ENCODE results near the gene PRSS12.
A peak's percentile ranks its signal among the peaks of the same experiment; 100 is the strongest.

The PRSS12 gene

DNA sequence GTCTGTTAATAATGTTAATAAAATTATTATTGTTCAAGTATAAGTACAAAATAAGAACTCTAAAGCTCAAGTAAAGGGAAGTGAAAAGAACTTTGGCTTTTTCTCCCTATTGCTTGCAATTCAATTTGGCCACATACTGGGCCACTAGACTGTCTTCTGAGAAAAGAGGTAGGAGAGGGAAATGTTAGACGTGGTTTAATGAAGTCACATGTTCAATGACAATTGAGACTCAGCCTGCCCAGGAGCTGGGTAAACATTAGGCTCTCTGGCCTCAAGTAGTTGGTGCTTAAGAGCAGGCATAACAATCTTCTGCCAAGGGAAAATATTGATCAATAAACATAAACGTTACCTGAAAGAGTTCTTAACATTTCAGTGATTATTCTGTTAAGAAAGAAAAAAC lies 15.1 kb upstream of the PRSS12 start:
- TF ChIP-seq POLR2AphosphoS5 (IDR thresholded peaks at IDR 0.05; ENCODE audit: low read depth), result no peak
- TF ChIP-seq SPI1 (IDR thresholded peaks at IDR 0.05; ENCODE audit: borderline replicate concordance, low read depth), result no peak
- TF ChIP-seq, protein P1, sequence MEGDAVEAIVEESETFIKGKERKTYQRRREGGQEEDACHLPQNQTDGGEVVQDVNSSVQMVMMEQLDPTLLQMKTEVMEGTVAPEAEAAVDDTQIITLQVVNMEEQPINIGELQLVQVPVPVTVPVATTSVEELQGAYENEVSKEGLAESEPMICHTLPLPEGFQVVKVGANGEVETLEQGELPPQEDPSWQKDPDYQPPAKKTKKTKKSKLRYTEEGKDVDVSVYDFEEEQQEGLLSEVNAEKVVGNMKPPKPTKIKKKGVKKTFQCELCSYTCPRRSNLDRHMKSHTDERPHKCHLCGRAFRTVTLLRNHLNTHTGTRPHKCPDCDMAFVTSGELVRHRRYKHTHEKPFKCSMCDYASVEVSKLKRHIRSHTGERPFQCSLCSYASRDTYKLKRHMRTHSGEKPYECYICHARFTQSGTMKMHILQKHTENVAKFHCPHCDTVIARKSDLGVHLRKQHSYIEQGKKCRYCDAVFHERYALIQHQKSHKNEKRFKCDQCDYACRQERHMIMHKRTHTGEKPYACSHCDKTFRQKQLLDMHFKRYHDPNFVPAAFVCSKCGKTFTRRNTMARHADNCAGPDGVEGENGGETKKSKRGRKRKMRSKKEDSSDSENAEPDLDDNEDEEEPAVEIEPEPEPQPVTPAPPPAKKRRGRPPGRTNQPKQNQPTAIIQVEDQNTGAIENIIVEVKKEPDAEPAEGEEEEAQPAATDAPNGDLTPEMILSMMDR (IDR thresholded peaks at IDR 0.05; ENCODE audit: insufficient read depth, low read length), result no peak
- Histone ChIP-seq H3K27me3 (ENCODE audit: insufficient read depth, poor library complexity, severe bottlenecking) (no peaks in the 10 kb centered on the region), H3K4me3 (replicated peaks; ENCODE audit: insufficient read depth, low read length) (no peak overlapping the region), H3K27ac (replicated peaks) (no peak overlapping the region)
- peak in 1 of 2 experiments; percentile 7 for DNase-seq (ENCODE audit: low read depth in 1 of 2, low spot score in 1 of 2)

DNA sequence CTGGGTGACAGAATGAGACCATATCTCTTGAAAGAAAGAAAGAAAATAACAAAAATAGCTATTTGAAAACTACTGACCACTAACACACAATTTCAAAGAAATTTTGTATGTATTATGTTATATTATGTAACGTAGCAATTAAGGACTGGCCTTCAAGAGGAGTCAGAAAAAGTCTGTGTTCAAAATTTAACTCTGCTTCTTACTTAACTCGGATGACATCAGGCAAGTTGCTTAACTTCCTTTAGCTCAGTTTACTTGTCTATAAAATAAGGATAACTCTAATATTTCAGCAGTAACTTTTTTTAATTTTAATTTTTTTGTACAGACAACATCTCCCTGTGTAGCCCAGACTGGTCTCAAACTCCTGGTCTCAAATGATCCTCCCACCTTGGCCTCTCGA lies 14.6 kb upstream of the PRSS12 start:
- TF ChIP-seq POLR2AphosphoS5 (IDR thresholded peaks at IDR 0.05; ENCODE audit: low read depth), result no peak
- TF ChIP-seq, protein P2, sequence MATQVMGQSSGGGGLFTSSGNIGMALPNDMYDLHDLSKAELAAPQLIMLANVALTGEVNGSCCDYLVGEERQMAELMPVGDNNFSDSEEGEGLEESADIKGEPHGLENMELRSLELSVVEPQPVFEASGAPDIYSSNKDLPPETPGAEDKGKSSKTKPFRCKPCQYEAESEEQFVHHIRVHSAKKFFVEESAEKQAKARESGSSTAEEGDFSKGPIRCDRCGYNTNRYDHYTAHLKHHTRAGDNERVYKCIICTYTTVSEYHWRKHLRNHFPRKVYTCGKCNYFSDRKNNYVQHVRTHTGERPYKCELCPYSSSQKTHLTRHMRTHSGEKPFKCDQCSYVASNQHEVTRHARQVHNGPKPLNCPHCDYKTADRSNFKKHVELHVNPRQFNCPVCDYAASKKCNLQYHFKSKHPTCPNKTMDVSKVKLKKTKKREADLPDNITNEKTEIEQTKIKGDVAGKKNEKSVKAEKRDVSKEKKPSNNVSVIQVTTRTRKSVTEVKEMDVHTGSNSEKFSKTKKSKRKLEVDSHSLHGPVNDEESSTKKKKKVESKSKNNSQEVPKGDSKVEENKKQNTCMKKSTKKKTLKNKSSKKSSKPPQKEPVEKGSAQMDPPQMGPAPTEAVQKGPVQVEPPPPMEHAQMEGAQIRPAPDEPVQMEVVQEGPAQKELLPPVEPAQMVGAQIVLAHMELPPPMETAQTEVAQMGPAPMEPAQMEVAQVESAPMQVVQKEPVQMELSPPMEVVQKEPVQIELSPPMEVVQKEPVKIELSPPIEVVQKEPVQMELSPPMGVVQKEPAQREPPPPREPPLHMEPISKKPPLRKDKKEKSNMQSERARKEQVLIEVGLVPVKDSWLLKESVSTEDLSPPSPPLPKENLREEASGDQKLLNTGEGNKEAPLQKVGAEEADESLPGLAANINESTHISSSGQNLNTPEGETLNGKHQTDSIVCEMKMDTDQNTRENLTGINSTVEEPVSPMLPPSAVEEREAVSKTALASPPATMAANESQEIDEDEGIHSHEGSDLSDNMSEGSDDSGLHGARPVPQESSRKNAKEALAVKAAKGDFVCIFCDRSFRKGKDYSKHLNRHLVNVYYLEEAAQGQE (IDR thresholded peaks at IDR 0.05; ENCODE audit: insufficient replicate concordance, low read depth), result no peak
- TF ChIP-seq, protein P1 (IDR thresholded peaks at IDR 0.05; ENCODE audit: insufficient read depth, low read length), result no peak
- no peak for DNase-seq (ENCODE audit: low read depth in 1 of 2, low spot score in 1 of 2)
- Histone ChIP-seq H3K27ac (replicated peaks) (no peak overlapping the region), H3K4me3 (replicated peaks; ENCODE audit: insufficient read depth, low read length) (no peak overlapping the region), H3K27me3 (ENCODE audit: insufficient read depth, poor library complexity, severe bottlenecking) (no peaks in the 10 kb centered on the region)

DNA sequence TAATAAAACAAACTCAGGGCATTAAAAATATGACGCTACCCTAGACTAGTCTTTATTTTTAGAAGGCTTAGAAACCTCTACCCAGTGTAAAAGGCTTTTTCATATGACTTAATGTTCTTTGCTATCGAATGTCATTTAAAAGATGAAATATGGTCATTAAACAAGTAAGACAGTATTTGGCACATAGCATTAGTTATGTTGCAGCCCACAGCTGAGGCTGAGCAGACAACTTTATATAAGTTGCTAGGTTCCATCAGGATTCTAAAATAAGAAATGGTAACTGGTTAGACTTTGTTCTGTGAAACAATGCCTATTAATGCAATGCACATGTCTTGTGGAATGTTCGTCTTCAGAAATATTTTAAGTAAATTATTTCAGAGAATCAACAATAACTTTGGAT lies 10.4 kb upstream of the PRSS12 start:
- Histone ChIP-seq H3K4me3 (replicated peaks; ENCODE audit: insufficient read depth, low read length) (no peak overlapping the region), H3K27ac (replicated peaks) (no peak overlapping the region), H3K27me3 (ENCODE audit: insufficient read depth, poor library complexity, severe bottlenecking) (no peaks in the 10 kb centered on the region)
- DNase-seq (ENCODE audit: low read depth in 1 of 2, low spot score in 1 of 2), result no peak
- TF ChIP-seq, protein P1 (IDR thresholded peaks at IDR 0.05; ENCODE audit: insufficient read depth, low read length), result no peak
- TF ChIP-seq POLR2AphosphoS5 (IDR thresholded peaks at IDR 0.05; ENCODE audit: low read depth) (no peak), GABPA (IDR thresholded peaks at IDR 0.05; ENCODE audit: low read depth) (no peak), SPI1 (IDR thresholded peaks at IDR 0.05; ENCODE audit: borderline replicate concordance, low read depth) (no peak)
- TF ChIP-seq, protein P2 (IDR thresholded peaks at IDR 0.05; ENCODE audit: insufficient replicate concordance, low read depth), result no peak

DNA sequence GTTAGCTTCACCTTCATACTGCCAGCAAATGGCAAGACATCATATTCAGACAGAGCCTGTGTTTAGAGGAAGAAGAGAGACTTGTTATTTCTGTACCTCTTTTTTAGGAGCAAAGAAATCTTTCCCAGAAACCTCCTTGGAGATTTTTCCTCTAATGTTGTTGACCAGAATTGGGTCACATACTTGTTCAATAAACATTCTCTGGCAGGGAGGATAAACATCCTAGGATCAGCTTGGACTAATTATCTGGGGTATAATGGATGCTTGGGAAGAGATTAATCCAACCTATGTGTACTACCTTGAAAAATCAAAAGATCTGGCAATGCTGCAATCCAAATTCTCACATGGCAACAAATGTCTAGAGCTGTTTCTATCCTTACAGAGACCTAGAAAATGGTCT lies 8.4 kb upstream of the PRSS12 start:
- TF ChIP-seq SPI1 (IDR thresholded peaks at IDR 0.05; ENCODE audit: borderline replicate concordance, low read depth) (no peak), POLR2AphosphoS5 (IDR thresholded peaks at IDR 0.05; ENCODE audit: low read depth) (no peak), GABPA (IDR thresholded peaks at IDR 0.05; ENCODE audit: low read depth) (no peak)
- TF ChIP-seq, protein P1 (IDR thresholded peaks at IDR 0.05; ENCODE audit: insufficient read depth, low read length), result no peak
- TF ChIP-seq, protein P2 (IDR thresholded peaks at IDR 0.05; ENCODE audit: insufficient replicate concordance, low read depth), result no peak
- no peak for DNase-seq (ENCODE audit: low read depth in 1 of 2, low spot score in 1 of 2)
- H3K27ac ChIP-seq (replicated peaks), result no peak overlapping the region
- no peaks in the 10 kb centered on the region for H3K27me3 ChIP-seq (ENCODE audit: insufficient read depth, poor library complexity, severe bottlenecking)
- H3K4me3 ChIP-seq (replicated peaks; ENCODE audit: insufficient read depth, low read length), result no peak overlapping the region
